WTC11 (cell line): ENCODE data around the gene C20orf141.

ENCODE experiments used
- KAT7 ChIP-seq: sonication (generic); formaldehyde crosslinking; IDR thresholded peaks from 2 replicates; pipeline ENCODE4 v1.8.1; 2023; ENCODE audit warnings: missing genetic modification reagents, mild to moderate bottlenecking, borderline replicate concordance
- TF ChIP-seq, protein P1 (sequence below): sonication (generic); formaldehyde crosslinking; IDR thresholded peaks from 2 replicates; pipeline ENCODE4 v1.8.1; 2022; ENCODE audit warnings: mild to moderate bottlenecking, missing genetic modification reagents, moderate library complexity, borderline replicate concordance
- TF ChIP-seq, protein P2 (sequence below): fragments of 200-600 bp; IDR thresholded peaks from 2 replicates; pipeline ENCODE4 v1.8.0; 2022; ENCODE audit warnings: antibody characterized with exemption
- TF ChIP-seq, protein P3 (sequence below): sonication (generic); formaldehyde crosslinking; IDR thresholded peaks from 2 replicates; pipeline ENCODE4 v1.8.1; 2023; ENCODE audit warnings: mild to moderate bottlenecking, missing genetic modification reagents
- TF ChIP-seq, protein P4 (sequence below): fragments of 250-450 bp; sonication (Bioruptor Pico); IDR thresholded peaks from 2 replicates; pipeline ENCODE4 v1.9.0; 2021; ENCODE audit warnings: mild to moderate bottlenecking

DNA sequence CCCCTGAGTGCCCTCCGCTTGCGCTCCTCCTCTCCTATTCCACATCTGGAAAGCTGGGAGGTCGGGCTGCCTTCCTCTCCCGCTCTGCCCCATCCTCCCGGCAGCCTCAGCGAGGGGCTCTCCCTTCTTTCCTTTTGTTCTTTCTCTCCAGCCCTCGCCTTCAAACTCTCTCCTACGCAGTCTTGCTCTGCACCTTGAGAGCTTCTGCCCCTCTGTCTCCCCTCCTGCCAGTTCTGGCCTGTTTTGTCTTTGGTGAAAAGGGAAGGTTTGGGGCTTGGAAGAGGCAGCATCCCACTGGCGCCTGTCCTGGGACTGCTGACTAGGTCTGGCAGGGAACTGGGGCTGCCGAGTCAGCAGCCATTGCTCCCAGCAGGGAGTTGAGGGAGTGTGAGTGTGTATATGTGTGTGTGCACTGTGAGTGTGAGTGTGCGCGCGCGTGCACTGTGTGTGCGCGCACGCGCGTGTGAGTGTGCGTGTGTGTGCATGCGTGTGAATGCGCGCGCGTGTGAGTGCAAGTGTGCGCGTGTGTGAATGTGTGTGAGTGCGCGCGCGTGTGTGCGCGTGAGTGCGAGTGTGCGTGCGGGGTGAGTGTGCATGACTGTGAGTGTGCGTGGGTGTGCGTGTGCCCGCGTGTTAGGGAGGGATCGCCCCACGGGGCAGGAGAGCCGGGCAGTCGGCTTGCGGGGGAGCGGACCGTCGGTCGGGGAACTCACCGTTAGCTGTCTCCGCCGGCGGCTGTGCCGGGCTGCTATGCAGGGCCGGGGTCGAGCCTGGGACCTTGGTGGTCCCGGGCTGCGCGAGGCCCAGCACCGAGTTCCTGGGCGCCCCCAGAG, 14.9 kb upstream of the C20orf141 start:
- TF ChIP-seq, protein P1, sequence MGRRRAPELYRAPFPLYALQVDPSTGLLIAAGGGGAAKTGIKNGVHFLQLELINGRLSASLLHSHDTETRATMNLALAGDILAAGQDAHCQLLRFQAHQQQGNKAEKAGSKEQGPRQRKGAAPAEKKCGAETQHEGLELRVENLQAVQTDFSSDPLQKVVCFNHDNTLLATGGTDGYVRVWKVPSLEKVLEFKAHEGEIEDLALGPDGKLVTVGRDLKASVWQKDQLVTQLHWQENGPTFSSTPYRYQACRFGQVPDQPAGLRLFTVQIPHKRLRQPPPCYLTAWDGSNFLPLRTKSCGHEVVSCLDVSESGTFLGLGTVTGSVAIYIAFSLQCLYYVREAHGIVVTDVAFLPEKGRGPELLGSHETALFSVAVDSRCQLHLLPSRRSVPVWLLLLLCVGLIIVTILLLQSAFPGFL (CRISPR knock-in tag), result no peak
- TF ChIP-seq, protein P2, sequence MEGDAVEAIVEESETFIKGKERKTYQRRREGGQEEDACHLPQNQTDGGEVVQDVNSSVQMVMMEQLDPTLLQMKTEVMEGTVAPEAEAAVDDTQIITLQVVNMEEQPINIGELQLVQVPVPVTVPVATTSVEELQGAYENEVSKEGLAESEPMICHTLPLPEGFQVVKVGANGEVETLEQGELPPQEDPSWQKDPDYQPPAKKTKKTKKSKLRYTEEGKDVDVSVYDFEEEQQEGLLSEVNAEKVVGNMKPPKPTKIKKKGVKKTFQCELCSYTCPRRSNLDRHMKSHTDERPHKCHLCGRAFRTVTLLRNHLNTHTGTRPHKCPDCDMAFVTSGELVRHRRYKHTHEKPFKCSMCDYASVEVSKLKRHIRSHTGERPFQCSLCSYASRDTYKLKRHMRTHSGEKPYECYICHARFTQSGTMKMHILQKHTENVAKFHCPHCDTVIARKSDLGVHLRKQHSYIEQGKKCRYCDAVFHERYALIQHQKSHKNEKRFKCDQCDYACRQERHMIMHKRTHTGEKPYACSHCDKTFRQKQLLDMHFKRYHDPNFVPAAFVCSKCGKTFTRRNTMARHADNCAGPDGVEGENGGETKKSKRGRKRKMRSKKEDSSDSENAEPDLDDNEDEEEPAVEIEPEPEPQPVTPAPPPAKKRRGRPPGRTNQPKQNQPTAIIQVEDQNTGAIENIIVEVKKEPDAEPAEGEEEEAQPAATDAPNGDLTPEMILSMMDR, result no peak
- TF ChIP-seq KAT7 (CRISPR knock-in tag), result peak; percentile 70; the same call in 1 of the 2 replicates
- TF ChIP-seq, protein P3, sequence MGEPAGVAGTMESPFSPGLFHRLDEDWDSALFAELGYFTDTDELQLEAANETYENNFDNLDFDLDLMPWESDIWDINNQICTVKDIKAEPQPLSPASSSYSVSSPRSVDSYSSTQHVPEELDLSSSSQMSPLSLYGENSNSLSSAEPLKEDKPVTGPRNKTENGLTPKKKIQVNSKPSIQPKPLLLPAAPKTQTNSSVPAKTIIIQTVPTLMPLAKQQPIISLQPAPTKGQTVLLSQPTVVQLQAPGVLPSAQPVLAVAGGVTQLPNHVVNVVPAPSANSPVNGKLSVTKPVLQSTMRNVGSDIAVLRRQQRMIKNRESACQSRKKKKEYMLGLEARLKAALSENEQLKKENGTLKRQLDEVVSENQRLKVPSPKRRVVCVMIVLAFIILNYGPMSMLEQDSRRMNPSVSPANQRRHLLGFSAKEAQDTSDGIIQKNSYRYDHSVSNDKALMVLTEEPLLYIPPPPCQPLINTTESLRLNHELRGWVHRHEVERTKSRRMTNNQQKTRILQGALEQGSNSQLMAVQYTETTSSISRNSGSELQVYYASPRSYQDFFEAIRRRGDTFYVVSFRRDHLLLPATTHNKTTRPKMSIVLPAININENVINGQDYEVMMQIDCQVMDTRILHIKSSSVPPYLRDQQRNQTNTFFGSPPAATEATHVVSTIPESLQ (CRISPR knock-in tag), result no peak
- TF ChIP-seq, protein P4, sequence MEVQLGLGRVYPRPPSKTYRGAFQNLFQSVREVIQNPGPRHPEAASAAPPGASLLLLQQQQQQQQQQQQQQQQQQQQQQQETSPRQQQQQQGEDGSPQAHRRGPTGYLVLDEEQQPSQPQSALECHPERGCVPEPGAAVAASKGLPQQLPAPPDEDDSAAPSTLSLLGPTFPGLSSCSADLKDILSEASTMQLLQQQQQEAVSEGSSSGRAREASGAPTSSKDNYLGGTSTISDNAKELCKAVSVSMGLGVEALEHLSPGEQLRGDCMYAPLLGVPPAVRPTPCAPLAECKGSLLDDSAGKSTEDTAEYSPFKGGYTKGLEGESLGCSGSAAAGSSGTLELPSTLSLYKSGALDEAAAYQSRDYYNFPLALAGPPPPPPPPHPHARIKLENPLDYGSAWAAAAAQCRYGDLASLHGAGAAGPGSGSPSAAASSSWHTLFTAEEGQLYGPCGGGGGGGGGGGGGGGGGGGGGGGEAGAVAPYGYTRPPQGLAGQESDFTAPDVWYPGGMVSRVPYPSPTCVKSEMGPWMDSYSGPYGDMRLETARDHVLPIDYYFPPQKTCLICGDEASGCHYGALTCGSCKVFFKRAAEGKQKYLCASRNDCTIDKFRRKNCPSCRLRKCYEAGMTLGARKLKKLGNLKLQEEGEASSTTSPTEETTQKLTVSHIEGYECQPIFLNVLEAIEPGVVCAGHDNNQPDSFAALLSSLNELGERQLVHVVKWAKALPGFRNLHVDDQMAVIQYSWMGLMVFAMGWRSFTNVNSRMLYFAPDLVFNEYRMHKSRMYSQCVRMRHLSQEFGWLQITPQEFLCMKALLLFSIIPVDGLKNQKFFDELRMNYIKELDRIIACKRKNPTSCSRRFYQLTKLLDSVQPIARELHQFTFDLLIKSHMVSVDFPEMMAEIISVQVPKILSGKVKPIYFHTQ, result 0 out of 2 replicates have a peak, but pooled peaks have one; percentile 20
